GM12801 (cell line): ENCODE data around the gene FFAR4.

Source experiments
- TF ChIP-seq, protein P1 (sequence below): IDR thresholded peaks from one replicate; pipeline ENCODE4 v1.5.1; 2011; ENCODE audit warnings: control low read depth; ENCODE audit not compliant: insufficient read length; ENCODE audit errors: extremely low read depth

The FFAR4 gene

DNA sequence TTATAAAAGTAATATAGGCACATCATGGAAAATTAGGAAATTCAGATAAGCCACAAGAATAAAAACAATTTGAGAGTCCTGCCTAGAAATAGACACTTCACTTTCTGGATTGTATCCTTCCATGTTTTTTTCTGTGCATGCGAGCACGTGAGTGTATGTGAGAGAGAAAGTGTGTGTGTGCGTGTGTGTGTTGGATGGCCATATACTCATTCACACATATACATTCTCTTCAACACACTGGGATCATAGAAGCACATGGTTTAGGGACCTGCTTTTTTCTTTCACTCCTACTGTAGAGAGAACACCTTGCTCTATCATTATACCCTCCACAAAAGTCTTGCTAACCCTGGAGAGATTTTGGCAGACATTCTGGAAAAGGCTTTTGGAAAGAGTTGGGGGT is 7.5 kb downstream of the FFAR4 start:
- TF ChIP-seq, protein P1, sequence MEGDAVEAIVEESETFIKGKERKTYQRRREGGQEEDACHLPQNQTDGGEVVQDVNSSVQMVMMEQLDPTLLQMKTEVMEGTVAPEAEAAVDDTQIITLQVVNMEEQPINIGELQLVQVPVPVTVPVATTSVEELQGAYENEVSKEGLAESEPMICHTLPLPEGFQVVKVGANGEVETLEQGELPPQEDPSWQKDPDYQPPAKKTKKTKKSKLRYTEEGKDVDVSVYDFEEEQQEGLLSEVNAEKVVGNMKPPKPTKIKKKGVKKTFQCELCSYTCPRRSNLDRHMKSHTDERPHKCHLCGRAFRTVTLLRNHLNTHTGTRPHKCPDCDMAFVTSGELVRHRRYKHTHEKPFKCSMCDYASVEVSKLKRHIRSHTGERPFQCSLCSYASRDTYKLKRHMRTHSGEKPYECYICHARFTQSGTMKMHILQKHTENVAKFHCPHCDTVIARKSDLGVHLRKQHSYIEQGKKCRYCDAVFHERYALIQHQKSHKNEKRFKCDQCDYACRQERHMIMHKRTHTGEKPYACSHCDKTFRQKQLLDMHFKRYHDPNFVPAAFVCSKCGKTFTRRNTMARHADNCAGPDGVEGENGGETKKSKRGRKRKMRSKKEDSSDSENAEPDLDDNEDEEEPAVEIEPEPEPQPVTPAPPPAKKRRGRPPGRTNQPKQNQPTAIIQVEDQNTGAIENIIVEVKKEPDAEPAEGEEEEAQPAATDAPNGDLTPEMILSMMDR, result no peak

DNA sequence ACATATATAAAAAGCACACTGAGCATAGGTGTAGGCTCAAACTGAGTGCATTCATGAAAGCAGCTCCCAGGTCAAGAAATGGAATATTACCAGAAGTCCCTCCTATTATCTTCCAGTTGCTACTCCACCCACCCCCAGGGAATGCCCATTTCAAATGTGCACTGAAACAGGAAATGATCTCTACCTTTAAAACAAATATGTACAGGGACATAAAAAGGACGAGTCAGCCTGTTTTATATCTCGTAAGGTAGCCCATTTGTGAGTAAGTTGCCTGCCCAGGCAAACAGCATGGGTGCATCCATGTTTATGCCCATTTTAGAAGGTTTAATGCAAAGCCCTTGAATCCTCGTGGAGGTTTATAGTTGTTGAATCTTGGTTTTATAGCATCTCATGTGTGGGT is 10.4 kb downstream of the FFAR4 start:
- TF ChIP-seq, protein P1, result no peak

DNA sequence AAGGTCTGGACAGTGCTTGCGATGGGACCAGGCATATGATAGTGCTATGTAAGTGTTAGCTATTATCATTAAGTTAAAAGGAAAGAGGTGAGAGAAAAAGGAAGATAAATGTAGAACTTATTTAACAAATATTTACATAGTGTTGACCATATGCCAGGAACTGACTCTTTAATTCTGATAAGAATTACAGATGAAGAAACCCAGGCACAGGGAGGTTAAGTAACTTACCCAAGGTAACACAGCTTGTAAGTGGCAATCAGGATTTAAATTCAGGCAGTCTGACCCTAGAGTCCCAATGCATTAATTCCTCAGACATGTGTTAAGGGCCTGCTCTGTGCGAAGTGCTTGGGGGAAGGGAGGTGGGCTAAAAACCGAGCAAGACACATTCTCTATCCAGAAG is 11.1 kb downstream of the FFAR4 start:
- TF ChIP-seq, protein P1, result no peak

DNA sequence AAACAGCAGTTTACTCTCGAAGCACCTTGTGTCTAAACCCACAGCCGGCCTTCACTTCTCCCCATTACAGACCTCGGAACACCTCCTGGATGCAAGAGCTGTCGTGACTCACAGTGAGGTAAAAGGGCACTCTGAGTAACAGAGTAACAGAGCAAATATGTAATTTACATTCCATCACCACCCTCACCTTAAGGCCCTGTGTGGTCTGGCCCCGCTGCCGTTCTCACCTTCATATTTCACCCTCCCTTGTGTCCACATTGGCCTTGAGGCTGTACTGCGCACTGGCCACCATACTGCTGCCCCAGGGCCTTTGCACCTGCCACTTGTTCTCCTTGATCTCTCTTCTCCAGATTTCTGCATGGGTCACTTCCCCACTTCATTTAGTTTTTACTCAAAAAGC is 12.6 kb downstream of the FFAR4 start:
- TF ChIP-seq, protein P1, result no peak

DNA sequence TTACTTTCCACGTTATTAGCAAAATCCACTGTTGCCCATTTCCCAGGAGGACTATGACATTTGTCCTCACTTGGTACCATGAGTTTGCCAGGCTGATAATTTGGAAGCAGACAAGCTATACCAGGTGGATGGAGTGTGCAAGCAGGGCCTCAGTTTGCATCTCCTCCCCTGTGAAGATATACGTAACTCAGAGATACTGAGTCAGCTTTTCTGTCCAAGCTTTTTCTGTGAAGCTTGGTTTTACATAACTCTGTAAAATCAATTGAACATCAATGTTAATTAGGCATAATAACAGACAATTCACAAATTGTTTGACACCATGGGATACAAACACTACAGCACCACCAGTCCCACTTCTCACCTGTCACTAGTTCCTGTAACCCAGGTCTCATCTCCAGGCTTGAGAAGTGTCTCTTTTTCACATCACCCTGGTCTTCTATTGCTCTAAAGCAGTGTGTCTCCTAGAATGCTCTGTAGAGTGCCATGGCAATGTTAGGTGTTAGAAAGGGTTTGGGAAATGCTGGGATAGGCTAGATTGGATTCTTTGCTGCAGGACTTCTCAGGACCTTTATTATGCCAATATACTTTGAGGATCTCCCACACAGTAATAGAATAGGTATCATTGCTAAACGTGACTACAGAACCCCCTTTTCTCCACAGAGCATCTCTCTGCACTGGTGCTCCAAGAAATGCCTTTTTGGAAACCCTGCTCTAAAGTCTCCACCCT is 13.7 kb downstream of the FFAR4 start:
- TF ChIP-seq, protein P1, result no peak

DNA sequence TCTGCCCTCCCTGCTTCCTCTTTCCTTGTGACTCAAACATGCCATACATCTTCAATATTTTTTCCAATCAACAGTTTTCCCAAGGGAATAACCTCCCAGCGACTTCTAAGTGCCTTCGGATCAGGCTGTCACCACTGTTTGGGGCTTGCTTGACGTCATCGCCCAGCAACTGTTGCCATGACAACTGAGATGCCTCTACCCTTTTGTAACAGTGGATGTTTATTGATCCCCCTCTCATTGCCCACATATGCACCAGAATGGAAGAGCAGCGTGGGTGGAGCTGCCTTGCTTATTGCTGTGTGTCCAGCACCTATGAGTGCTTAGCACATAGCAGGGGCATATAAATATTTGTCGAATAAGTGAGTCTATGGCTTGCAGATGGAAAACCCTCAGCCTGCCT is 14.4 kb downstream of the FFAR4 start:
- TF ChIP-seq, protein P1, result no peak

DNA sequence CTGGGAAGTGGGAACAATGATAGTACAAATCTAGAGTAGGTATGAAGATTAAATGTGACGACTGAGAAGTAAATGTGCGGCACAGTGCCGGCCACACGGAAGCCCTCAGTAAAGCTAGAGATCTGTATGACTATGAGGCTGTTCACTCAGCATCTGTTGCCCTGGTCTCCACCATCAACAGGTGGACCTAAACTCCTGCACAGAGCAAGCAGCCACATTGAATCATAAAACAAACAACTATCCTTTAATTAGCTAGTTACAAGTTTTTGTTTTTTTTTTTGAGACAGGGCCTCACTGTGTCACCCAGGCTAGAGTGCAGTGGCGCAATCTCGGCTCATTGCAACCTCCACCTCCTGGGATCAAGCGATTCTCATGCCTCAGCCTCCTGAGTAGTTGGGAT is 18.0 kb downstream of the FFAR4 start:
- TF ChIP-seq, protein P1, result no peak
